CD4-positive, alpha-beta T cell treated with Interleukin-12 subunit alpha and Interleukin-12 subunit beta, for 1 hour (primary cell): Measurements from ENCODE around the gene ANKRD39.

Experiments
- DNase-seq: peaks from one replicate; pipeline ENCODE4 v3.0.0-alpha.2; 2020

ANKRD39 gene

DNA sequence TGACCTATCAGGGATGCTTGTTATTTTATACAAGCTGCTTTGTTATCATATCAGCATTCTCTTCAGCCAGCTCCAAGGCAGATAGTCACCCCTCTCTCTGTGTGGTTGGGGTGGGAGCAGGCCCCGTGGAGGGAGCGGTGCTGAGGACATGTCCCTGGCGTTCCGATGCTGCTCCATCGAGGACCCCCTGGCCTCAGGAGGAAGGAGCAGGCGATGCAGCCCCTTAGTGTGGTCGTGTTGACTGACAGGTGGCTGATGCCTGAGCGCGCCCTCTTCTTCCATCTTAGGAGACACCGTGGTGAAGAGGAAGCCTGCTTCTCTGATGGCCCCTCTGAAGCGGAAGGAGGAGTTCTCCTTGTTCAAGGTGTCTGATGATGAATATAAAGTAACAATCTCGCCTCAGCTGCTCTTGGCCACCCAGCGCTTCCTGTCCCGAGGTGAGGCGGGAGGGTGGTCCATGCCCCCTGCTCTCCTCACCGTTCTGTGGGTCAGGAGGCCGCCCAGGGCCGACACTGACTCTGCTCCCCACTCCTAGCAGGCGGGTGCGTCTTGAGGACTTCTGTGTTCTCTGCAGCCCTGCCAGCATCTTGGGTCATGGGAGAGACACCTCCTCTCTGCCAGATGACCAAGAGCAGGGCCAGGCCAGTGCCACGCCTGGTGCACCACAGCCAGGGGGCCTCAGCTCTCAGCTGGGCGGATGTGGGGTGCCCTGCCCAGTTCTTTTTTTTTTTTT lies 31.1 kb downstream of the ANKRD39 start:
- no peak for DNase-seq

DNA sequence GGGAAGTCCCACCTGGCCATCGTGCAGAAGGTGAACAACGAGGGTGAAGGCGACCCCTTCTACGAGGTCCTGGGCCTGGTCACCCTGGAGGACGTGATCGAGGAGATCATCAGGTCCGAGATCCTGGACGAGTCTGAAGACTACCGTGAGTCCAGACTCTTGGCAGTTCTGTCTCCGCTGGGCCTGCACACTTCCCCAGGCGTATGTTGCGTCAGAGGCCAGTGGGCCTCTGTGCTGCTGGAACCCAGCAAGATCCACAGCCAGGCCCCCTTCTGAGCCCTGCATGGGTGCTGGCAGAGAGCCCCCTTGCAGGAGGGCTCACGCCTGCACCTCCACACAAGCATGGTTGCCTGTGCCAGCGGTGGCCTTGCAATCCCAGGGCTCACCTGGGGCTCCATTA lies 32.8 kb downstream of the ANKRD39 start:
- no peak for DNase-seq

DNA sequence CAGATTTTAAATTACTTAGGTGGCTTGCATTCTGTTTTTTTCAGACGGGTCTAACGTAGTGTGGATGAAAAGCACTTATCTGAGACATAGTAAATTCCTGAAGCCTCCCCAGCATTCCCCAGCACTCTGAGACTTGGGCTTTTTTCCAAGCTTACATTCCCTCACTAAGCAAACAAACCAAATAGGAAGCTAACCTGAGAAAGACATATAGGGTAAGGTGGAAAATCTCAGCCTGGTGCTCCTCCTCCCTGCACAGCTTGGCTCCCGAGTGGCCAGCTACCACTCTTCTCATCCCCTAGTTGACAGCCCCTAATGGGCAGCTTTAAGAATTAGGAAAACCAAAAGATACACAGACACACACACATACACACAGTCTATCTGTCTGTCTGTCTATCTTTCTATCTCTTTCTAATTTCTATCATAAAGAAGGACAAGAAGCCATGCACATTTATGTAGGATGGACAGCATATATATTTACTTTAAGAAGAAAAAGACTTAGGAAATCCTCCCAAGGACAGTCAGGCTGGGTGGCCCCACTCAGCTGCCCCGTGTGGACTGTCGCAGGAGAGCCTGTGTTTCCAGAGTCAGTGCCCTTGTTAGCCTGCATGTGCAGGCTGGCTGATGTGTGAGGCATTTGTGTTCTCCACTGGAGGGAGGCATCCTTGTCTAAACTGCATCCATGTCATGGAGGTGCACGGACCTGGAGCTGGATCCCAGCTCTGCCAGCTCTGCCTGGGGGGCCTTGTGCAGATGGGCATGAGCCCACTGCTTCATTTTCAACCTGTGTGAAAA lies 33.5 kb downstream of the ANKRD39 start:
- no peak for DNase-seq

DNA sequence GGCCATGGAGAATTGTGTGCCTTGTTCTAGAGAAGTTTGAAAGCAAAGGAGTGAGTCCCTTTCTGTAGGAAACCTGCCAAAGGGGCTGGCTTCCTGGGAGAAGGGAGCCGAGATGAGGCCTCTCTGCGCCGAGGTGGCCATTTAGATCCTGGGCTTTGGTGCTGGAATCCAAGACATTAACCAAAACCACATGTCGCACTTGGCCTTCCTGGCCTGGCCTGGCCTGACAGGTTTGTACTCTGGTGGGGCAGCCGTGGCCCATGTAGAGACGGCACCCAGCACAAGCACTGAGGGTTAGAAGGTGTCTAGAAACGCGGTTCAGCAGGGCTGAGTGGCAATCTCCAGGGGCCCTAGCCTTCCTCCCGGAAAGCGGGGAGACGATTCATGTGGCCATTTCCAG lies 34.6 kb downstream of the ANKRD39 start:
- no peak for DNase-seq

GRCh38 chr2:96822786-96823185 lies 35.0 kb downstream of the ANKRD39 start:
- DNase-seq = no peak

- no peak for DNase-seq
Observed at GRCh38 chr2:96821113-96821675, 36.6 kb downstream of the ANKRD39 start.

DNA sequence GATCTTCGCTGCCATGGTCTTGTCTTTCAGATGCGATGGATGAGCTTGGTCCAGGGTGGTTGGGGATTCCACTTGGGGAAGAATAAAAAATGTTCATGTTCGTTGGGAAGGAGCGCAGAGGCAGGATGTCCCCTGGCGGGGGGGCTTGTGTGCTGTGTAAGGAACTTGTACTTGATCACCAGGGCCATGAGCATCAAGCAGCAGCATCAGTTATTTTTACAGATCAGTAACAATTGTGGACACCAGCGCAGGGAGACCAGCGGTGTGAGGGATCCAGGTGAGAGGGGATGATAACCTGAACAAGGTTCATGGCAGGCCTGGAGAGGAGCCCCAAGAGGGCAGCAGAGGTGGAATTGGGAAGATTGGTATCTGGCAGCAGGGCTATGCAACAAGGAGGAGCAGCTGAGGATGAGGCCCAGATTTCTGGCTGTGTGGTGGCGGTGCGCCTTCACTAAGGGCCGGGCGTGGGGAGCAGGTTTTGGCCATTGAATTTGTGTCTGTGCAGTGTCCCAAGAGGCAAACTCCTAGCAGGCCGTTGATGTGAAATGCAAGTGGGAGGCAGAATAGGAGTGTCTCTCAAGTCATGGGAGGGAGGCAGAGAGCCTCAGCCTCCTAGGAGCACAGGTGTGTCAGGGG lies 37.8 kb downstream of the ANKRD39 start:
- no peak for DNase-seq

DNA sequence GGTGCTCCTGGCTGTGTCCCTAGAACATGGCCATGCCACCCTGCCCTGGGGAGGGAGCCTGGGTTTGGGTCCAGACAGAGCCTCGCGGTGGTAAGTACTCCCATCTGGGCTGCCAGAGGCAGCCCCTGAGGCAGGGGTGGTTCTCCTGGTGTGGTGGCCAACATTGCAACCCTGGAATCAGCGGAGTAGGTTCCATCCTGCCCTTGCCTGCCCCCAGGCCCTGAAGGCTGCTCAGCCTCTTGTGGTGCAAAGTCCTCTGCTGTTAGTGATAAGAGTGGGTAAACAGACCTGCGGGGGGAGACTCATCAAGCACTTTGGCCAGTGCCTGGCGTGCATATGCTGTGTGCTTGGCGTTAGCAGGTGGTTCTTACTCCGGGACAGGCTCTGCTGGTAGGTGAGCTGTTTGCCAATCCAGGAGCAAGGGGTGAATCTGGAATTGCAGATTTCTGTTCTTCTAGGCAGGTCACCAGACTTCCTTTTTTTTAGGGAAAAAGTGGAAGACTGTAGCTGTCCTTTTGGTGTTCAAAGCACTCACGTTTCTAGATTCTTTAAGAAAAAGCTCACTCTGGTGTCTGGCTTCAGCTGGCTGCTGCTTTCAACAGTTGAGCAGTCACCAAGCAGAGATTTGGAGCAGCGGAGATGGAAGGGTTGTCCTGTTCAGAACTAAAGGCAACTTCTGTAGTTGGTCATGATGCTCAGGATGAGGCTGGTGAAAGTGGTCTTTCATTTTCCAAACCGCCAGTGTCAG lies 38.5 kb downstream of the ANKRD39 start:
- no peak for DNase-seq

DNA sequence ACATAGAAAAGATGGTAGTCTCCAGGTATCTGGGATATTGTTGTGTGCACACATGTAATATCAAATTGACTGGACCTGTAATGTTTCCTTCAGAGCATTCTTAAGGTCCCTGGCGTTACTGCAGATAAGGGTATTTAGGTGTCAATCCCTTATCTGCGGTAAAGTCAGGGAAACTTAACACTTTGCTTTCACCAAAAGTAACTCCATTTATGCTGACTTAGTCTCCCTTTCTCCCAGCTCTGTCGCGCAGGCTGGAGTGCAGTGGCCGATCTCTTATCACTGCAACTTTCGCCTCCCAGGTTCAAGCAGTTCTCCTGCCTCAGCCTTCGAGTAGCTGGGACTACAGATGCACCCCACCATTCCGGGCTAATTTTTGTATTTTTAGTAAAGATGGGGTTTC lies 39.9 kb downstream of the ANKRD39 start:
- no peak for DNase-seq

GRCh38 chr2:96816836-96817702 lies 40.7 kb downstream of the ANKRD39 start:
- DNase-seq = no peak

GRCh38 chr2:96816127-96816835 lies 41.5 kb downstream of the ANKRD39 start, which contains the start of gene CNNM3:
TSS of gene CNNM3 (plus strand) at chr2:96816268. CDS start at chr2:96816278, 10 bp downstream.
- DNase-seq = peak; percentile 95

- DNase-seq = no peak
Observed at GRCh38 chr2:96815326-96816126, 42.3 kb downstream of the ANKRD39 start.

- no peak for DNase-seq
Observed at GRCh38 chr2:96813656-96814055, 44.2 kb downstream of the ANKRD39 start.

DNA sequence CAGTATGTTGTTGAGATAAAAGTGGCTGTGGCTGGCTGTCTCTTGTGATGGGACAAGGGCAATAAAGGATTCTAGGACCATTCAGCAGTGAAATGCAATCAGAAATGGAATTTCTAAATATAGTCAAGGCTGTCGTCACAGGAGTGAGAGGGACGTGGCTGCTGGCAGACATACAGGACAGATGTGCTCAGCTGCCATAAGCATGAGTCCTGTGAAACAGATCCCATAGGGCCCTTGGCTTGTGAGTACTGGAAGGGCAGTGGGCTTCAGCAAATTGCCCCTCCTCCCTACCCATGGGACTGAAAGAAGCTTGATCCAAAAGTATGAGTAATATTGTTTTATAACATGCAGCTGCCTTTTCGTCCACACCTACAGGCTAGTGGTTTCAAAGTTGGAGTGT lies 45.9 kb downstream of the ANKRD39 start:
- DNase-seq = no peak

GRCh38 chr2:96810783-96811192 lies 47.0 kb downstream of the ANKRD39 start:
- no peak for DNase-seq

DNA sequence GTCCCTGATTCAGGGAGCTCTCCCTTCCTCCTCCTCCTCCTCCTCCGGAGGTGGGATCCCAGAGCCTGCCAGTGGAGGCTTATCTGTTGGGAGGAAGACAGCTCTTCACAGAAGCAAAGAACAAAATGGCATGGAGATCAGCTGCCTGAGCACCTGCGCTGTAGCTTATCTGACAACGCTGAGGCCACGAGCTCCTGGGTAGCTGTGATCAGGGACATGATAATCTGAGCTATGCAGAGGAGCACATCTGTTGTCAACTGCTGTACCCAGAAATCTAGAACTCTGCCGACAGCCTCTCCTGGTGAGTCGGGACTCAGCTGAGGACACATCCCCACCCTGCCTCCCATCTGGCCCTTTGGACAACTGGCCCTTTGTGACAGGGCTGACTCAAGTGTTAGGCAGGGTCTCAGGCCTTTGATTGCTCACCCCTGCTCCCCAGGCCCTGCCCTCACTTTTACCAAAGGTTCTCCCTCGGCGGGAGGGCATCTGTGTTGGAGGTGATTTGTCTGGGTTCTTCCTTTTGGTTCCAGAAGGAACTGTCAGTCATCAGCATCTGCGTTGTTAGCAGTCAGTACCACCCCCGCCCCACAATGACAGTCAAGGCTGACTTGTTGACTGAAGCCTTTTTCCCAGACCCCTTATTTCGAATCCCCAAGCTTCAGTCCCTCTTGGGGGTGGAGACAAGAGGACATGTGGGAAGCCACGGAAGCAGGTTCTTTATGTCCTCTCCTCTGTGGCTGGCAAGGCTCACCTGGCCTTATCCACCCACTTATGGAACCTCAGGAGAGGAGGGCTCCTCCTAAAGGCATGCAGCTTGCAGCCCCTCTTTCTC lies 47.6 kb downstream of the ANKRD39 start:
- no peak for DNase-seq

DNA sequence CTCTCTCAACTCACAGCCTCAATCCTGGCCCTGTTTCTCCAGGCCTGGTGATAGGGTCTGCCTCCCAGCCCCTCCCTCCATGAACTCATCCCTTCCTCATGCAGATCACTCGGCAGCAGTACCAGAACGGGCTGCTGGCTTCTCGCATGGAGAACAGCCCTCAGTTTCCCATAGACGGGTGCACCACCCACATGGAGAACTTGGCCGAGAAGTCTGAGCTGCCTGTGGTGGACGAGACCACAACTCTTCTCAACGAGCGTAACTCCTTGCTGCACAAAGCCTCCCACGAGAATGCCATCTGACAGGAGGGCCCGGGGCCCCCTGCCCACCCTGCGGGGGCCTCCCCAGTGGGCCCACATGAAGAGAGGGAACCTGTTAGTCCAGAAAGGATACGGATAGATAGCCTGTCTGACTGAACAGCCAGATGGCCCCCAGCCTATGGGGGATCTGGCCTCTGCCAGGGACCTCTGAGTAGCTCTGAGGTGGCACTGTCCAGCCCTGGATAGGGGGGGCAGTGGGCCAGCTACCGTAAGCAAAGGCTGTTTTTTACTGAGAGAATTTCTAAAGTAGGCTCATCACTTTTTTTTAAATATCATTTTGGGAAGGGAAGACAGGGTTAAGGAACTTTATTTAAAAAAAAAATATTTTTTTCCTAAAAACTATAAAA lies 48.5 kb downstream of the ANKRD39 start:
- DNase-seq = no peak

DNA sequence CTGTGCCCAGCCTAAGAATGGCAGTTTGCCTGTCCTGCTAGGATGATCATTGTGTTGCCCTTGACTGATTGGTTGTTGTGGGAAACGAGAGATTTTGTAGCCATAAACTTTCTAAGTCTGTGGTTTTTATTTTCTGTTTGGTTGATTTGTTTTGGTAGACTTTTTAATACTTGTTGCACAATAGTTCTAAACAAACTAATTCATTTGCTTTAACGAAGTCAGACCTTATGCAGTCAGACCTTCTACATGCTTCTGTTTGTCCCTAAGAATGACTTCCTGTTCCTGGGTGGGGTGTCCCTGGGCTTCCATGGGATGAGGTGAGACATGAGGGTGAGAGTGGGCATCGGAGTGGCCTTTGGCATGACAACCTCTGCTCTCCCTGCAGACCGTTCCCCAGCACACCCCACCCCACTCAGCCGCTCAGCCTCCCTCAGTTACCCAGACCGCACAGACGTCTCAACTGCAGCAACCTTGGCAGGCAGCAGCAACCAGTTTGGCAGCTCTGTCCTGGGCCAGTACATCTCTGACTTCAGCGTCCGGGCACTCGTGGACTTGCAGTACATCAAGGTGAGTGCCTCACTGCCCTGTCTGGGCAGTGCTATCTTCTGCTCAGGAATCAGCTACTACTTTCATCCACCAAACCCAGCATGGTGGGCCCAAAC lies 49.5 kb downstream of the ANKRD39 start:
- no peak for DNase-seq
